GM04503 (cell line): Measurements from ENCODE around the gene SPATA1.
A peak's percentile ranks its signal among the peaks of the same experiment; 100 is the strongest.
"Not testable (repeated sequence)": the region's sequence is repeated elsewhere in the genome, so short reads cannot be mapped to it uniquely, and the experiment has no call there.

Experiments used
- DNase-seq: peaks from one replicate; pipeline ENCODE4 v3.0.0-alpha.2; 2012; ENCODE audit warnings: low read depth

Gene SPATA1, protein sequence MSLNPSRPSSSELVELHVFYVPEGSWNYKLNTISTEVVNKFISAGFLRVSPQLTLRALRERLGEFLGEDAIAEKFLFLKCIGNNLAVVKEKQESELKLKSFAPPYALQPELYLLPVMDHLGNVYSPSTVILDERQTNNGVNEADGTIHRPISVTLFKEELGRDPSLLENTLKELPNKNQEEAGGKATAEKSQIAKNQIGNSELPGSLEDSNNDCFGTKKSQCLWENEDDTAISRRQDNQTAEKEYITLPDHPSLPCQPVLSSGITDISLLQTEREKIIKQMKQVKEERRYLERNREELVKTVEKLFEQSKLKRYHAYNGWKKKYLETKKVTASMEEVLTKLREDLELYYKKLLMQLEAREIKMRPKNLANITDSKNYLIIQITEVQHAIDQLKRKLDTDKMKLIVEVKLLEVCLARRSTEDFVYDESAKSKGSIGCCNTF

DNA sequence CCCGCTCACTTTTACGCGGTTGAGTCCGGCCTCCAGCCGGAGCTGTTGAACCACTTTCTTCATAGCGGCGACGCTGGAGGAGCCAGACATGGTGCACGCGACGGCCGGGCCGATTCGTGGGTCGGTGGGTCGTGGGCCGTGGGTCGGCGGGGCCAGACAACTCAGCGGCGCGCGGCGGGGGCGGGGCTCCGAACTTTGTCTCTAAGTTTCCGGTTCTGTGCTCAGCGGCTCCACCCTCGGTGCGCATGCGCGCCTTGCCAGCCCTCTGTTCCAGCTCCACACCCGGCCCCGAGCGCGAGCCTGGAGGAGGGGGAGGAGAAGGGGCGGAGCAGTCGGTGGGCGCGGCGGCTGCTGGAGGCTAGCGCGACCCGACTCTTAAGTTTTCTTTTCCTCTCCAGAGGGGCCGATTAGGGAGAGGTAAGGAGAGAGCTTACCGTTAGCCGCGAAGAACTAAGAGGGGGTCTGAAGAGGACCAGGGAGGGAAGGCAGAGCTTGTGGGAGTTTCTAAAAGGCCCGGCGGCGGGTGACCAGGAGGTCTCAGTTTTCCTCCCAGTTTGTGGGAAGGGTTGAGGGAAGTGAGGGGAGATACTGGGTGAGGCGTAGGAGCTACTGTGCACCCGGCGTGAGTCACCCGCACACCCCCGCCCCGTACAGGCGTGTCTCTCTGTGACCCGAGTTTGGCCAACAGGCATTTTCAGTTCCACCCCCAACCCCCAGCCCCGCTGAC is at the start of gene SPATA1, which contains the start of gene GNG5:
SPATA1 (plus strand) TSS at position 385 of the 727 bp plus-strand sequence. CDS start 9,974 bp downstream, outside the sequence.
GNG5 (minus strand) TSS at position 580 of the 727 bp plus-strand sequence; CDS start at position 90, 490 bp downstream.
- peak; percentile 72 for DNase-seq

- no peak for DNase-seq
Measured at GRCh38 chr1:84462118-84462517, 44.1 kb upstream of the SPATA1 start.

DNA sequence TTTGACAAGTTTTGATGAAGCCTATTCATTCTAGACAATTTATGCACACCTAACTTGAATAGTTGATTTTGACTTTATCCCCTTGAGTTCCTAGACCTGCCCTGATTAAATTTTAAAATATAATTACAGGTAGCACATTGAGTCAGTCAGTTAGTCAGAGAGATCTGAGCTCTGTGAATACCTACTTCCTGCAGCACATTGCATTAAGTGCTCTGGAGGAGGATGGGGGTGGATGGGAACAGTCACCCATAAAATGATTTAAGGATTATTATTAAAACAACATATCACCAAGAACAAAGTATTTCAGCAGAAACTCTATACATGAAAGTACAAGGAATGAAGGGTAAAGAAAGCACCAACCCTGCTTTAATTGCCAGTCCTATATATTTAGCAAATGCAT is 38.9 kb upstream of the SPATA1 start:
- DNase-seq, result no peak

- no peak for DNase-seq
Measured at GRCh38 chr1:84476225-84476624, 30.0 kb upstream of the SPATA1 start.

DNA sequence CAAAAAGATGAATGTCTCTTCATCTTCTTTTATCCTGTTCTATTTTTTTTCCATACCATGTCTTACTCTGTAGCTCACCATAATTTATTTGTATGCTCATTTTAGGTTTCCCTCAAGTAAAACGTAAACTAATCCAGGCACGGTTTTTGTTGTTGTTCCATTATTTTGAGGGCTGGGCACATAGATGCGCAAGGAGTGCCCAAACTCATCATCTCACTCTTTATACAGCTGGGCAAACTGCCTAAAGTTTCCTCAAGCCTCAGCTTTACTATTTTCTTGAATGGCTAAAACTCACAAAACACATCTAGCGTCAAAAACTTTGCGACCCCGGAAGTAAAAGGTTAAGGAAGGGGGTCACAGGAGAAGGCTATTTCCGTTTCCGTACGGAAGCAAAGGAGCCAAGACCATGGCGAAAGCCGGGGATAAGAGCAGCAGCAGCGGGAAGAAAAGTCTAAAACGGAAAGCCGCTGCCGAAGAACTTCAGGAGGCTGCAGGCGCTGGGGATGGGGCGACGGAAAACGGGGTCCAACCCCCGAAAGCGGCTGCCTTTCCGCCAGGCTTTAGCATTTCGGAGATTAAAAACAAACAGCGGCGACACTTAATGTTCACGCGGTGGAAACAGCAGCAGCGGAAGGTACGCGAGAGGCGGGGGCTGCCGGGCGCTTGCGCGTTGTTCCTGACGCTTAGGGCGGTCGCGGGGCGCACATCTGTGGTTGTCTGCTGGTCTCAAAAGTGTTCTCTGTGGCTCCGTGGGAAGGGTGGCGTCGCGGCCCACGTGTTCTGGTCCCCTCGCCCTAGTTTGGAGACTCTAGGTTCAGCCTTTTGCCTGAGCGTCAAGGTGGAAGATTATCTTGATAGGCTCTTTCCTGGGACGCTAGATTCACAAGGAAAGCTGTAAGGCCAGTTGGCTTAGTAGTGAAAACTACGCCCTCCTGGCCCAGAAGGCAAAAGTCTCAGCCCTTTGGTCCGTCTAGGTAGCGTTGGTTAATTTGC is 27.0 kb upstream of the SPATA1 start, which contains the start of gene RPF1:
RPF1 (plus strand) TSS at position 391 of the 993 bp plus-strand sequence; CDS start at position 407, 16 bp downstream.
- peak; percentile 53 for DNase-seq

DNA sequence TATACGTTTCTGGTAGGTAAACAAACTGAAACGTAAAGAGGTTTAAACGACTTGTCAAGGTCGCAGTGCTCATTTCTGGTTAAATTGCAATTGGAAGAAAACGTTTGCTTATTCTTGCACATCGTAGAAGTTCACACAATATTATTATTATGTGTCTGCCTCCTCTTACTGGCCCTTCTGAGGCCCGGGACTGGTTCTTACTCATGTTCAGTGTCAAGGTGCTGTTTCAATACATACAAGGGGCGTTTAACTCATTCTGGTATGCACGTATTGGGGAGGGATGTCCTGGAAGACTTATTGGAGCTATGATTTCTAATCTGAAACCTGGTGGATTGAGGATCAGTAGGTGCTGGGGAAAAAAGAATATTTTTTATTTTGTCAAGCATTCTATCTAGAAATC is 26.2 kb upstream of the SPATA1 start:
- no peak for DNase-seq

- no peak for DNase-seq
Measured at GRCh38 chr1:84480650-84481049, 25.5 kb upstream of the SPATA1 start.

- no peak for DNase-seq
Measured at GRCh38 chr1:84481317-84481716, 24.9 kb upstream of the SPATA1 start.

- DNase-seq, result no peak
Measured at GRCh38 chr1:84488107-84488506, 18.1 kb upstream of the SPATA1 start.

GRCh38 chr1:84489766-84490165 is 16.4 kb upstream of the SPATA1 start:
- no peak for DNase-seq

- no peak for DNase-seq
Measured at GRCh38 chr1:84492726-84493125, 13.5 kb upstream of the SPATA1 start.

DNA sequence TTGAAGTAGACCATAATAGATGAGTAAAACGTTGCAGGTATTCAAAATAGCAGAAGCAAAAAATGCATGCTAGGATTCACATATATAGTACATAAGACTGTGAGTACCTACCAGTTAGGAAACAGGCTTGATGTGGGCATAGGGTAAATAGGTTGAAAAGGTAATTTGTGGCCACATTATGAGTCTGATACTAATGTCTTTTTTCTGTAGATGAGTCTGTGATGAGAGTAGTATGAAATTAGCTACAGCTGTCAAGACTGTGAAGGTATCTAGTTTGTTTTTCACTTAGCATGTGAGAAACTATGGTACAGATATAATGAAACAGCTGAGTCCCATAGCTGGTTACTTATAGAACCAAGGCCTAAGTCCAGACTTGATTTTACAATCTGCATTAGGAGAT is 12.4 kb upstream of the SPATA1 start:
- no peak for DNase-seq

DNA sequence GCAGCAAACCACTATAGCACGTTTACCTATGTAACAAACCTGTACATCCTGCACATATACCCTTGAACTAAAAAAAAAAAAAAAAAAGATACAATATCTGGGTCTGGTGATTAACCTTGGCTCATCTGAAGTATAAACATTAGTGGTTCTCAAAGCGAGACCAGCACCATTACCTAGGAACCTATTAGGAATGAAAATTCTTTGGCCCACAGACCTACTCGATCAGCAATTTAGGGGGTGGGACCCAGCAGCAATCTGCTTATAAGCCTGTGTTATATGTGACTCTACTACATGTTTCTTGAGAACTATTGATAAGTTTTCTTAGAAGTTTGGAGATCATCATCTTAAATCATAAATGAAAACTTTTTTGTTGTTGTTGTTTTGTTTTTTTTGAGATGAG is 9.7 kb upstream of the SPATA1 start:
- no peak for DNase-seq

DNA sequence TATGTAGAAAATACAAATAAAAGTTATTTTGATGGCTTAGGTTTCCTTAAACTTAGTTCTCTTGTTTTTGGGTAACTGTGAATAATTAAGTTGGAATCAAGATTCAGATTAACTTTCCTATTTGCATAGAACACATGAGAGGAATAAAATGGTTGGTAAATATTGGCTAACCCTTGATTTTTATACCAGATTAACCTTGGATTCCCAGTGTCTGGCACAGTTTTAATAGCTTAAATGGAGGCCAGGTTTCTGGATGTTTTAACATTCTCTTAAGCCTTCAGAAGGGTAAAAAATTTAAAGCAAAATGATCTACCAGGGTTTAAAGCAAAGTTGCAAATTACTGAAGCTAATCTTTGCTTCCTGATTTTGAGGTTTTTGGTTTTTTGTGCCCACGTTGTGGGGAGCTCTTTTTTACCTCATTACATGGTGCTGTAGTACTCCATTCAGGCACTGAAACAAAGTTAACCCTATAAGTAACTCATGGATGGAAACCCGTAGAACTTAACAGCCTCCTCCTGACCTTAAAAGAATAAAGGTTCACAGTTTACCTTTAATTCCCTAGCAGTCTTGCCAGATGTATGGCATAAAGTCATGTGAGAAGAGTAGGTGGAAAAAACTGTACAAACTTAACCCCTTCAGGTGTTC is 8.4 kb upstream of the SPATA1 start:
- DNase-seq, result no peak

DNA sequence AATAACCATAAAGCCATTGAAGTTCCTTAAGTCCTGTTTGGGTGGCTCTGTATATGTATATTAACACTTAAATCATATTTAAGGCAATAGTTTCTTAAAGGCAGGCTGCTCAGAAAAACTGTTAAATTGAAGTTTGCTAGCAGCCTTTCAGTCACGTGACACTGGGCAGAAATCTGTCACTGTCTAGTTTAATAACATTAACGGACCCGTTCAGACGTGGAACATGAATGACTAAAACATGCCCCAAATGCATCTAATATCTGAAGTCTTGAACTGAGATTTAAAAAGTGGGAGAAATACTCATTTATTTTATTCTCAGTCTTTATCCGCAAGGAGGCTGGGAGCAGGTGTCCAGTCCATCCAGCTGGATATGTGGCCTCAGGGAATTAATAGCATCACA is 3.3 kb upstream of the SPATA1 start:
- no peak for DNase-seq

GRCh38 chr1:84504580-84505492 is 1.4 kb upstream of the SPATA1 start:
- peak; percentile 31 for DNase-seq

GRCh38 chr1:84505493-84506001 is 639 bp upstream of the SPATA1 start:
- DNase-seq, result peak; percentile 11

DNA sequence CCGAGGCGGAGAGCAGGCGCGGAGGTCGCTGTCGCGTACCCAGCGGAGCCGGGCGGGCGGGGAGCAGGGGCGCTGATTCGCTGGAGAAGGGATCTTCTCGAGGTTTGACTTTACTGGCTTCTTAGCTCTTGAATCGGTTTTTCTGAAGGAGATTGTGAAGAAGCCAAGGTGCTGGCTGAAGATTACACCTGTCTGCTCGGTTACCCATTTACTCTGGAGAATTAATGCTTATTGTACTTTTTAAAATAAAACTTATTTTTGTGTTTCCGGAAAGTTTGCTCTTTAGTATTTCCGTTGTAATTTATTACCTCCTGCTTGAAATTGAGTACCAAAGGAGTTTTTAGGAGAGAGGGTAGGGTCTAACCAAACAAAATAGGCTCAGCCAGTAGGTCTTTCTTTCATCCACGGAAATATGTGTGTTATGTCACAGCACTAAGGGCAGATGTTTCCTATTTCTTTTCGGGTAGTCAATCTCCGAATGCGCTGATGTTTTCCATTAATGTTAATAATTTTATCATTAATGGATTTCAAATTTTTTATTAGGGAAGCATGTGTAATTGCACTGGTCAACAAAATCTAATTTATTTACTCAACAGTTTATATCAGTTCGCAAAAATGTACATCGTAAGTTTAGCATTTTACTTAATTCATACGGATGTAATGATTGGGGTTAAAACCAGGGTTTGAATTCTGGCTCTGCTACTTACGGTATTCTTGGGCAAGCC is 705 bp downstream of the SPATA1 start:
- DNase-seq, result no peak

DNA sequence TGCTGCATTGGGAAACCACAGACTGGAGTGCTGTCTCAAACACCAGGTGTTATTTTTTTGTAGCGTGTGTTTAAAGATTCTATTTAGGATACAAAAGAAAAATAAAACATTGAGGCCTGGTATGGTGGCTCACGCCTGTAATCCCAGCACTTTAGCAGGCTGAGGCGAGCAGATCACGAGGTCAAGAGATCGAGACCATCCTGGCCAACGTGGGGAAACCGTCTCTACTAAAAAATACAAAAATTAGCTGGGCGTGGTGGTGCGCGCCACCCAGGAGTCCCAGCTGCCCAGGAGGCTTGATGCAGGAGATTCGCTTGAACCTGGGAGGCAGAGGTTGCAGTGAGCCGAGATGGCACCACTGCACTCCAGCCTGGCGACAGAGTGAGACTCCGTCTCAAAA is 1.7 kb downstream of the SPATA1 start:
- DNase-seq, result not testable (repeated sequence)
